HG03565 (cell line): ENCODE data around the gene CMA1.
"Not testable (repeated sequence)": the region's sequence is repeated elsewhere in the genome, so short reads cannot be mapped to it uniquely, and the experiment has no call there.

Experiments
- ATAC-seq: cut with Tn5 transposase; IDR thresholded peaks from one replicate; pipeline ENCODE4 v1.9.1; 2021; ENCODE audit warnings: mild to moderate bottlenecking, moderate library complexity; ENCODE audit not compliant: unreplicated experiment

CMA1 gene, protein sequence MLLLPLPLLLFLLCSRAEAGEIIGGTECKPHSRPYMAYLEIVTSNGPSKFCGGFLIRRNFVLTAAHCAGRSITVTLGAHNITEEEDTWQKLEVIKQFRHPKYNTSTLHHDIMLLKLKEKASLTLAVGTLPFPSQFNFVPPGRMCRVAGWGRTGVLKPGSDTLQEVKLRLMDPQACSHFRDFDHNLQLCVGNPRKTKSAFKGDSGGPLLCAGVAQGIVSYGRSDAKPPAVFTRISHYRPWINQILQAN

DNA sequence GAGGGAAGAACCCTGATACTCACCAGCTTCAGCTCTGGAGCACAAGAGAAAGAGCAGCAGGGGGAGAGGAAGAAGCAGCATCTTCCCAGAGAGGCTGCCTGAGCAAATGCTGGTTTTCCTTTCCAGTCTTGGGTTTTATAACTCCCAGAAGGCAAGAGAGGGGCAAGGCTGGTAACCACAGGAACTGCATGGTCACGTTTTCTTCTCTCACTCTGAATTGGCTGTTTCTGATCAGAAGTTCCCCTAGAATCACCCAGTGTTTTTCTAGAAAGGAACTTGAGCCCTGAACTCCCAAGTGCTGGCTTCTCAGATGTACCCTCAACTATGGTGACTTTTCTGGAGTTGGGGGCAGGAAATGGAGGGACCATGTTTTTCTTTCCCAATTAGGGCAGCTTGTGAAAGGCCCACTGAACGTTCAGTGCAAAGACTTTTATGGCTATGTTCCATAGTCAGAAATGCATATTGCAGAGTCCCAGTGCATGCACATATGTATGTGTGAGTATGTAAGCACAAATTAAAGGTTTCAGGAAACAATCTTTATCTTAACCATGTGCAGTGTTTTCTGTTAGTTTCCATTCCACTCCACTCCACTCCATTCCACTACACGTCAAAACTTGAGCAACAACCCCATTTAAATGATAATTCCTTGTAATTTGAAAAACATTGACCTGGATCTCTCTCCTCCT lies at the start of gene CMA1:
Gene CMA1, minus strand, starts transcription at position 111 of the 686 bp plus-strand sequence. Its CDS starts 30 bp downstream, at position 81.
- no peak for ATAC-seq

DNA sequence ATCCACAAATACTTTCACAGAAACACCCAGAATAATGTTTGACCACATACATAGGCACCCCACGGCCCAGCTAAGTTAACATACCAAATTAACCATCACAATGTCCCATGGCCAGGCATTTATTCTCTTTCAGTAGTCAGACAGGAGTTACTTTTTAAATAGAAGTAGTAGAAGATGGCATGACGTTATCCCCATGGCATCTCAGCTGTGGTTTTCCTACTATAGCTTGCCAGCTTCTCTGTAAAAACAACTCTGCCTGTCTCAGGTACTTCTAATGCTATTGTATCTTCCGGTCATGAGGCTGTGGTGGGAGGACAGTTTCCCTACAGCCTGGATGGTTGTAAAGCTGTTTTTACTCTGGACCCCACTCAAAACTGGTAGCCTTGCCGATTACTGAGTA lies 48.7 kb upstream of the CMA1 start:
- no peak for ATAC-seq

DNA sequence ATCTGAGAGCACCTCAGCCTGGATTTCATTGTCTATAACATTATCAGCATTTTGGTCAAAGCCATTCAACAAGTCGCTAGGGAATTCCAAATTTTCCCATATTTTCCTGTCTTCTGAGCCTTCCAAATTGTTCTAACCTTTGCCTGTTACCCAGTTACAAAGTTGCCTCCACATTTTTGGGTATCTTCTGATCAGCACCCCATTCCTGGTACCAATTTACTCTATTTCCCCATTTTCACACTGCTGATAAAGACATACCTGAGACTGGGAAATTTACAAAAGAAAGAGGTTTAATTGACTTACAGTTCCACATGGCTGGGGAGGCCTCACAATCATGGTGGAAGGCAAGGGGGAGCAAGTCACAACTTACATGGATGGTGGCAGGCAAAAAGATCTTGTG lies 41.0 kb upstream of the CMA1 start:
- ATAC-seq = not testable (repeated sequence)

DNA sequence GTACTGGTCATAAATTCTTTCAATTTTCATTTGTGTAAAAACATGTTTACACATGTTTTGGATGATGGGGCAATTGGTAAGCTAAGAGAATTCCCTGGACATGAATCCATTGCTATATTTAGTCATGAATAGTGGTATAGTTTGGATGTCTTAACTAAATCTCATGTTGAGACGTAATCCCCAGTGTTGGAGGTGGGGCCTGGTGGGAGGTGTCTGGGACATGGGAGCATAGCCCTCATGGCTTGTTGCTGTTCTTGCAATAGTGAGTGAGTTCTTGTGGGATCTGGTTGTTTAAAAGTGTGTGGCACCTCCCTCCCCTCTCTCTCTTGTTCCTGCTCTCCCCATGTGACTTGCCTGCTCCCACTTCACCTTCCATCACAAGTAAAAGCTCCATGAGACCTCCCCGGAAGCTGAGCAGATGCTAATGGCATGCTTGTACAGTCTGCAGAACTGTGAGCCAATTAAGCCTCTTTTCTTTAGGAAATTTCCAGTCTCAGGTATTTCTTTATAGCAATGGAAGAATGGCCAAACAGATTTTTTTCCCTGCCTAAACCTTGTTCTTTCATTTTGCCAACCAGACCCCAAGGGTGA lies 34.4 kb upstream of the CMA1 start:
- ATAC-seq = no peak

DNA sequence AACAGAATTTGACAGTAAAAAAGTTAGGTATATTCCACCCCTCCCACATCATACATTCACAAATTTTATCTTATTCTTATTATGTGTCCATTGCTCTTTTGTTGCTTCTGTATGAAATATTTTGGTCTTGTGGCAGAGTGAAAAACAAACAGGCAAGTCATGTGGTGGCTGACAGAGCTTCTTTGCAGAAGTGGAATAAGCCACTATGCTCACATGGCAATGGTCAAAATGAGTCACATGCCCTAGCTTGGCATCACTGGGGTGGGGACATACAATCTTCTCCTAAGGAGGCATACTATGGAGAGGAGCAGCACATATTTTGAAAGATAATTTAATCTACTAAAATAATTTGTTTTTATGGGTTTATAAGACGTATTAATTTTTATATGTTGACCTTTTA lies 27.7 kb upstream of the CMA1 start:
- ATAC-seq = no peak

DNA sequence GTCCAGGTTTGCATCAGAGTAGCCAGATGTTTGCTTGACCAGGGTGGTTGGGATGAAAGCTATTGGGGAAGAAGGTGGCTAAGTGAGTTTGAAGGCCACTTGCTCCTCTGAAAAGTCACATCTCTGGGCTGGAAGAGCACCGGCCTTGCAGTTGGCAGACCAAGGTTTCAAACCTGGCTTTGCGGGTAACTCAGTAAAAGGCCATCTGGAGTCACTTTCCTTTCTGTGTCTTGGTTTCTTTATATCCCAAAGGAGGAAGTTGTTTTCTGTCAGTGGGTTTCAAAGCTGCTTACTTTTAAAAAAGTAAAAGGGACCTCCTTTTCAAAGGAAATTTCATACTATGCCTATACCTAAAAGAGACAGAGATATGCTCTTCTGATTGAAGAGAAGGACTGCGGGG lies 26.2 kb upstream of the CMA1 start:
- ATAC-seq = no peak

DNA sequence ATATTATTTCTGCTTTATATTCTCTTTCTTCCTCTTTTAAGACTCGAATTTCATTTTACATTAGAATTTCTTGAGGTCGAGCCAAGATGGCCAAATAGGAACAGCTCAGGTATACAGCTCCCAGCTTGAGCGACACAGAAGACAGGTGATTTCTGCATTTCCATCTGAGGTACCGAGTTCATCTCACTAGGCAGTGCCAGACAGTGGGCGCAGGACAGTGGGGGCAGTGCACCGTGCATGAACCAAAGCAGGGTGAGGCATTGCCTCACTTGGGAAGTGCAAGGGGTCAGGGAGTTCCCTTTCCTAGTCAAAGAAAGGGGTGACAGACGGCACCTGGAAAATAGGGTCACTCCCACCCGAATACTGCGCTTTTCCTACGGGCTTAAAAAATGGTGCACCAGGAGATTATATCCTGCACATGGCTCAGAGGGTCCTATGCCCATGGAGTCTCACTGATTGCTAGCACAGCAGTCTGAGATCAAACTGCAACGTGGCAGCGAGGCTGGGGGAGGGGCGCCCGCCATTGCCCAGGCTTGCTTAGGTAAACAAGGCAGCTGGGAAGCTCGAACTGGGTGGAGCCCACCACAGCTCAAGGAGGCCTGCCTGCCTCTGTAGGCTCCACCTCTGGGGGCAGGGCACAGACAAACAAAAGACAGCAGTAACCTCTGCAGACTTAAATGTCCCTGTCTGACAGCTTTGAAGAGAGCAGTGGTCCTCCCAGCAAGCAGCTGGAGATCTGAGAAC lies 18.0 kb upstream of the CMA1 start:
- not testable (repeated sequence) for ATAC-seq

DNA sequence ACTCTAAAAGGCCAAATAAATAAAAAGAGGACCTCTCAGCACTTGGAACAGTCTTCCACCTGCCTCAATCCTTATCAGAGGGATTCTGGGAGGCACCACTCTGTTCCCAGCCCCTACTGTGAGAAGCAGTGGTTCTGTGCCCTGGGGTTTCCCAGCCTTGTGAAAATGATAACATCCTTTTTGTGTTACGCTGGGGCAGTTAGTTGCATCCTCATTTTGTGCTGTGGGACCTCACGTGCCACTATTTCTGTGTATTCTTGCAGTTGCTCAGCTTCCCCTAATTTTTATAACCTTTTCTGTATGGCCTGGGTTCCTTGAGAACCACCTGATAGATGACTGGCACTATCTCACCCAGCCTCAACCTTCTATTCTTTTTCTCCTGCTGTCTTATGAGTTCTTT lies 10.8 kb upstream of the CMA1 start:
- ATAC-seq = no peak

DNA sequence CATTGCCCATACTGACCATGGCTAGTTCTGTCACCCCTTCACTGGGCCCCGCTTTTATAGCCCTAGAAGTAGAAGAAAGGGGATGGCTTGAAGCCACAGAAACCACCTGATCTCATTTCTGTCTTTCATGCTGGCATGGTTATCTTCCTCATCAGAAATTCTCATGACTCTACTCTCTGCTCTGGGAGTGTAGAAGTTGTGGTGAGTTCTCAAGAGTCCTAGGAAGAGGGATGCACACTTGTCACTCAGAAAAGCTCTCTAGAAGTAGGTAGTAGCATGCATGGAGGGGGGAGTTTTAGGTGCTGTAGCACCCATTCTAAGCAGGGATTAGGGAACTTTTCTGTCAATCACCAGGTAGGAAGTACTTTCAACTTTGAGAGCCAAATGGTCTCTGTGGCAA lies 6.1 kb upstream of the CMA1 start:
- no peak for ATAC-seq

DNA sequence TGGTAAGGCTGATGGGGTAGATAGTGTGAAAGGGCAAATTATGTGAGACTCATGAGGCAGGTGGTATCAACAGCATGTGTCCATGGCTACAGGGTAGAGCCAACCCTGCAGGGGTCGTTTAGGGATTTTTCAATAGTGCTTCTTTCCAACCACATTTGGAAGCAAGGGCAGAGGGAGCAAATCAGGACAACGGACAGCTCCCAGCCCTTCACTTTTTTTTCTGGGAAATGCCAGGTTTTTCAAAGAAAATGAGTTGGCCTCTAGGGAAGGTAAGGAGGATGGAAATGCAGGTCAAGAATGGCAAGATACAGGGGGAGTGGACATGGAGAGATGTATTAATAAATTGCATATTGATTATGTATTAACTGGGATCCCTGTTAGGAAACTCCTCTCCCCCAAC lies 4.9 kb upstream of the CMA1 start:
- no peak for ATAC-seq

DNA sequence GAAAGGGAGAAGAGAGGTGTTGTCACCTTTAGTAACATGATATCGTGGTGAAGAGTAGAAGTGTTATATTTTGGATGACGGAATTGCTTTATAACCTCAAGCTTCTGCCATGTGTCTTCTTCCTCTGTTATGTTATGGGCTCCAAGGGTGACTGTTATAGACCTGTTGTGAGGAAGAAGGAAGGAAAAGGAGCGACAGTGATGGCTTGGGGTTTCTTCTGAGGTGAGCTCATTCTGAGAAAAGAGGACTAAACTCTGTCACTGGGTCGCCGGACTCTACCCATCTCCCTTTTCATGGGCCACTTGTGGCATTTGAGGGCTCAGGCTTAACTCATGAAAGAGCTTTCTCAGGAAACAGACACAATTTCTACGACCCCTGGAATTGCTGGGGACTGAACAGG lies 1.6 kb downstream of the CMA1 start:
- ATAC-seq = no peak

DNA sequence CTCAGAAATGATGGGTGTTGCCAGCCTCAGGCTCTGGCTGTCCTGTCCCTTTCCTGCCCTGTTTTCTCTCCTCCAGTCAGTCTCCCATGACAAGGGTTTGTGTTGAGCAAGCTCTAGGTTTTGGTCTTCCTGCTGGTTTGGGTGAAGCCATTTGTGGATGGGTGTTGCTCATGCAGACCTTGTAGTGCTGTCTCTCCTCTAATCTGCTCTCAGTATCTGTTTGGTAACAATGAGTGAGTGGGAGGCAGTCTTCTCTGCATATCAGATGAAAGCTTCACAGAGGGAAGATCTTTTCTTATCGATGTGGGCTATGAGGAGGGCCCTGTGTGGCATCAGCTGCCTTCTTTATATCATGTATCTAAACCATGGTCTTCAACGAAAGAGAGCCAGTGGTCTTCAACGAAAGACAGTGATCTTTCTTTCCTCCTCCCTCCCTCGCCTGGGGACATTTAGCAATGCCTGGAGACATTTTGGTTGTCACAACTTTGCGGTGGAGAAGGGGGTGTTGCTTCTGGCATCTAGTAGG lies 3.6 kb downstream of the CMA1 start:
- ATAC-seq = no peak

DNA sequence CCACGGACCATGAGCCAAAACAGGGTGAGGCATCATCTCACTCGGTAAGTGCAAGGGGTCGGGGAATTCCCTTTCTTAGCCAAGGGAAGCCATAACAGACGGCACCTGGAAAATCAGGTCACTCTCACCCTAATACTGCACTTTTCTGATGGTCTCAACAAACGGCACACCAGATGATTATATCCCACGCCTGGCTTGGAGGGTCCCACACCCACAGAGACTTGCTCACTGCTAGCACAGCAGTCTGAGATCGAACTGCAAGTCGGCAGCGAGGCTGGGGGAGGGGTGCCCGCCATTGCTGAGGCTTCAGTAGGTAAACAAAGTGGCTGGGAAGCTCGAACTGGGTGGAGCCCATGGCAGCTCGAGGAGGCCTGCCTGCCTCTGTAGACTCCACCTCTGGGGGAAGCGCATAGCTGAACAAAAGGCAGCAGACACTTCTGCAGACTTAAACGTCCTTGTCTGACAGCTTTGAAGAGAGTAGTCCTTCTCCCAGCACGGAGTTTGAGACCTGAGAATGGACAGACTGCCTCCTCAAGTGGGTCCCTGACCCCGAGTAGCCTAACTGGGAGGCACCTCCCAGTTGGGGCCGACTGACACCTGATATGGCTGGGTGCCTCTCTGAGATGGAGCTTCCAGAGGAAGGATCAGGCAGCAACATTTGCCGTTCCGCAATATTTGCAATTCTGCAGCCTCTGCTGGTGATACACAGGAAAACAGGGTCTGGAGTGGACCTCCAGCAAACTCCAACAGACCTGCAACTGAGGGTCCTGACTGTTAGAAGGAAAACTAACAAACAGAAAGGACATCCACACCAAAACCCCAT lies 16.3 kb downstream of the CMA1 start:
- not testable (repeated sequence) for ATAC-seq

DNA sequence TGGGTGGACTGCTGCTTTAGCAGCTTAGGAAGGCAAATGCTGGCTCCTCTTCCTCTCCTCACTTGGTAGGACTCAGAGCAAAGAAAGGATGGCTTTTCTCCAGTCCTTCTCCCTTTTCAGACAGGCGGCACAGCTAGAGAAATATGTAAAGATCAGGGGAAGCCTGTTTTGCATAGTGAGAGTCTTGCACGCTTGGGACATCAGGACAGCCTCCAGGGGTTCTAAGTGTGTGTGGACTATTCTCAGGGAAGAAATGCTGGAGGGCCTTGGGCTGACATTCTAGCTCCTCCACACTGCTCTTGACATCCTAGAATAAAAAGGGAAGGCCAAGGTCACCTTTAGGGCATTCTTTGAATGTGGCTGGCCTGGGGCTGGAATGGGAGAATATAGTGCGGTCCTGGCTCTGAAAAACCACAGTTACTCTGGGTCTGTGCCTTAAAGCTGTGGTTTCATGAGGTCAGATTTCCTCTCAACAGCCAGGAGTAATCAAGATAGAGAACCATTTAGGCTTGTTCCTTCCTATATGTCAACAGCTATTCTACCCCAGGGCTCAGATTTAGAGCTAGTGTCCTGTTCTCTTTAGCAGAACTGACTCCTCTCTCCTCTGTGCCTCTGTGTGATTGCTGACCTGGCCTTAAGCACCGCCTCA lies 24.3 kb downstream of the CMA1 start:
- no peak for ATAC-seq

DNA sequence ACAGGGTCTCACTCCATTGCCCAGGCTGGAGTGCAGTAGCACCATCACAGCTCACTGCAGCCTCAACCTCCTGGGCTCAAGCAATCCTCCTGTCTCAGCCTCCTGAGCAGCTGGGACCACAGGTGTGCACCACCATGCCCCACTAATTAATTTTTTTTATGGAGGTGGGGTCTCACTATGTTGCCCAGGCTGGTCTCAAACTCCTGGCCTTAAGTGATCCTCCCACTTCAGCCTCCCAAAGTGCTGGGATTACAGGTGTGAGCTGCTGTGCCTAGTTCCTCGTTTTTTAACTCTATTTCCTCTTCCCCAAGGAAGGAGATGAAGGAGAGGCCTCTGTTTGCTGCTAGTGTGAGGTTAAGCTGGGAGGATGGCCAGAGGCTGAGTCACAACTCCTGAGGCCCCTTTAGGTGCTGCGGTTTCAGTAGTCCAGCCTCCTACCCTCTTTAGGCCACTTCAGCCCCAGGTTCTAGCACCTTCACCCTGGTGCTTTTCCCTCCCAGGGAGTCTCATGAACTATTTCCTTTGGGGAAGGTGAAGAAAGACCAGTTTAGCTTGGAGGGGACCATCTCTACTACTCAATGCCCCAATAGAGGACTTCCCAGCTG lies 25.3 kb downstream of the CMA1 start:
- ATAC-seq = not testable (repeated sequence)

DNA sequence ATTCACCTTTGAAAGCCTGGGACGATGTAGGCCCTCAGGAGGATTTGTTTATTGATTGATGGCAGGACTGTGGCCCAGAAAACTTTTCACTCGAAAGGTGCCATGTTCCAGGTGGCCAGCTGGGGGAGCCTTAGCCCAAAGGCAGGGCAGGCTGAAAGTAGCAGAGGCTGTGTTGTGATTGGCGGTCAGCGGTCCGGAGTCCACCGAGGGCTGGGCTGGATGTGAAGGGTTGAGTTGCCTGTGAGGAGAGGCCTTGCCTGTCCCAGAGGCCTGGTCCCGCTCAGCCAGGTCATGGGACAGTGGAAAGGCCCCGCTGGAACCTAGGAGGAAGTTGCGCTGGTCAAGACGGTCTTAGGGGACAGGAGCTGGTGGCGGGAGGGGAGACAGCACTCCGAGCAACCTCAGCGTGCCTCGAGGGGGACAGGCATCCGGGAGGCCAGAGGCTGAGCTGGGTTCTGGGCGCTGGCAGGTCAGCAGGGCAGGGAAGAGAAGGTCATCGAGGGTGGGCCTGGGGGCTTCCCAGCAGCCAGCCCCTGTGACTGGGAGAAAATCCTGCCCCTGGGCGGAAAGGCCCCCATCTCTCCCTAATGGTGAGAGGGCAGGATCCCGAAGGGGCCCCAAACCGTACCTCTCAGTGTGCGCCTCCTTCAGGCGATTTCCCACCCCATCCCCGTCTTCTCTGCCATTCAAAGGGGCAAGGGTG lies 26.3 kb downstream of the CMA1 start:
- peak; percentile 75 for ATAC-seq

DNA sequence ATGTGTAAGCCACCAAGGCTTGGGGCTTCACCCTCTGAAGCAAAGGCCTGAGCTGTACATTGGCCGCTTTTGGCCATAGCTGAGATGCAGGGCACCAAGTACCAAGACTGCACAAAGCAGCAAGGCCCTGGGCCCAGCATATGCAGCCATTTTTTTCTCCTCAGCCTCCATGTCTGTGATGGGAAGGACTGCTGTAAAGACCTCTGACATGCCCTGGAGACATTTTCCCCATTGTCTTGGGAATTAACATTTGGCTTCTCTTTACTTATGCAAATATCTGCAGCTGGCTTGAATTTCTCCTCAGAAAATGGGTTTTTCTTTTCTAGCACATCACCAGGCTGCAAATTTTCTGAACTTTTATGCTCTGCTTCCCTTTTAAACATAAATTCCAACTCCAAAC lies 28.1 kb downstream of the CMA1 start:
- not testable (repeated sequence) for ATAC-seq

DNA sequence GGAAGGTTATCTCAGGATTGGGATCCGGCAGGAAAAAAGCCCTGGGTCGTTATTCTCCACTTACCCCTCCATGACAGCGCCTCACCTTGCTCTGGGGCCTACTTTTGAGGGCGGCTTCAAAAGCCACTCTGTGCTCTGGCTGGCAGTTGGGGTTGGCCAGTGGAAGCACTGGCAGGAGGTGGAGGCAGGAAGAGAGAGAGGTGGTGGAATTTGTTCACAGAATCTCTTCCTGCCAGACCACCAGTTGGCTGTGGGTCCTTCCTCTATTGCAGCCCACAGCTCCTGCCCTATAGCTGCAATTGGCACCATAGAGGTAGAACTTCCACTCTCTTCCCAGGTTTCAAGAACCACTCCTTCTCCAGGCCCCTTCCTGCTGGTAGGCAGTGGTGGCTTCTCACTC lies 32.8 kb downstream of the CMA1 start:
- ATAC-seq = no peak

DNA sequence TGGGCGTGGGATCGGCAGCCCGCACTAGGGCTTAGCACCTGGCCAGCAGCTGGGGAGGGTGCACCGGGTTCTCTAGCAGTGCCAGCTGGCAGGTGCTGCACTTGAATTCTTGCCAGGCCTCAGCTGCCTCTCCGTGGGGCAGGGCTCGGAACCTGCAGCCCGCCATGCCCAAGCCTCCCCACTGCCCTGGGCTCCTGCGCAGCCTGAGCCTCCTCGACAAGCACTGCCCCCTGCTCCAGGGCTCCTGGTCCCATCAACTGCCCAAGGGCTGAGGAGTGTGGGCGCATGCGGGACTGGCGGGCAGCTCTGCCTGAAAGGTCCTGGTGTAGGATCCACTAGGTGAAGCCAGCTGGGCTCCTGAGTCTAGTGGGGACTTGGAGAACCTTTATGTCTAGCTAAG lies 34.9 kb downstream of the CMA1 start:
- no peak for ATAC-seq
